ENCODE data around the gene PRXL2B.

Gene PRXL2B

GRCh38 chr1:2639607-2640521 lies 53.3 kb downstream of the PRXL2B start:
- DNase-seq (ENCODE audit: low read depth) = no peak
- TF ChIP-seq, protein P1, sequence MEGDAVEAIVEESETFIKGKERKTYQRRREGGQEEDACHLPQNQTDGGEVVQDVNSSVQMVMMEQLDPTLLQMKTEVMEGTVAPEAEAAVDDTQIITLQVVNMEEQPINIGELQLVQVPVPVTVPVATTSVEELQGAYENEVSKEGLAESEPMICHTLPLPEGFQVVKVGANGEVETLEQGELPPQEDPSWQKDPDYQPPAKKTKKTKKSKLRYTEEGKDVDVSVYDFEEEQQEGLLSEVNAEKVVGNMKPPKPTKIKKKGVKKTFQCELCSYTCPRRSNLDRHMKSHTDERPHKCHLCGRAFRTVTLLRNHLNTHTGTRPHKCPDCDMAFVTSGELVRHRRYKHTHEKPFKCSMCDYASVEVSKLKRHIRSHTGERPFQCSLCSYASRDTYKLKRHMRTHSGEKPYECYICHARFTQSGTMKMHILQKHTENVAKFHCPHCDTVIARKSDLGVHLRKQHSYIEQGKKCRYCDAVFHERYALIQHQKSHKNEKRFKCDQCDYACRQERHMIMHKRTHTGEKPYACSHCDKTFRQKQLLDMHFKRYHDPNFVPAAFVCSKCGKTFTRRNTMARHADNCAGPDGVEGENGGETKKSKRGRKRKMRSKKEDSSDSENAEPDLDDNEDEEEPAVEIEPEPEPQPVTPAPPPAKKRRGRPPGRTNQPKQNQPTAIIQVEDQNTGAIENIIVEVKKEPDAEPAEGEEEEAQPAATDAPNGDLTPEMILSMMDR (IDR thresholded peaks at IDR 0.05; ENCODE audit: insufficient read depth, low read depth, low read length, missing control alignments) = no peak
- H3K4me3 ChIP-seq (ENCODE audit: low read length) = no peak overlapping the region

GRCh38 chr1:2640626-2641025 lies 54.0 kb downstream of the PRXL2B start:
- H3K4me3 ChIP-seq (ENCODE audit: low read length) = no peak overlapping the region
- DNase-seq (ENCODE audit: low read depth) = no peak
- TF ChIP-seq, protein P1 (IDR thresholded peaks at IDR 0.05; ENCODE audit: insufficient read depth, low read depth, low read length, missing control alignments) = no peak
